Measurements from ENCODE around the gene GABRR1.

GRCh38 chr6:89199579-89199978 is 17.6 kb downstream of the GABRR1 start:
- TF ChIP-seq, protein P1, sequence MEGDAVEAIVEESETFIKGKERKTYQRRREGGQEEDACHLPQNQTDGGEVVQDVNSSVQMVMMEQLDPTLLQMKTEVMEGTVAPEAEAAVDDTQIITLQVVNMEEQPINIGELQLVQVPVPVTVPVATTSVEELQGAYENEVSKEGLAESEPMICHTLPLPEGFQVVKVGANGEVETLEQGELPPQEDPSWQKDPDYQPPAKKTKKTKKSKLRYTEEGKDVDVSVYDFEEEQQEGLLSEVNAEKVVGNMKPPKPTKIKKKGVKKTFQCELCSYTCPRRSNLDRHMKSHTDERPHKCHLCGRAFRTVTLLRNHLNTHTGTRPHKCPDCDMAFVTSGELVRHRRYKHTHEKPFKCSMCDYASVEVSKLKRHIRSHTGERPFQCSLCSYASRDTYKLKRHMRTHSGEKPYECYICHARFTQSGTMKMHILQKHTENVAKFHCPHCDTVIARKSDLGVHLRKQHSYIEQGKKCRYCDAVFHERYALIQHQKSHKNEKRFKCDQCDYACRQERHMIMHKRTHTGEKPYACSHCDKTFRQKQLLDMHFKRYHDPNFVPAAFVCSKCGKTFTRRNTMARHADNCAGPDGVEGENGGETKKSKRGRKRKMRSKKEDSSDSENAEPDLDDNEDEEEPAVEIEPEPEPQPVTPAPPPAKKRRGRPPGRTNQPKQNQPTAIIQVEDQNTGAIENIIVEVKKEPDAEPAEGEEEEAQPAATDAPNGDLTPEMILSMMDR (IDR thresholded peaks at IDR 0.05; ENCODE audit: poor library complexity) = no peak
- TF ChIP-seq EZH2 (IDR thresholded peaks at IDR 0.05; ENCODE audit: borderline replicate concordance) (no peak), EZH2phosphoT487 (IDR thresholded peaks at IDR 0.05; ENCODE audit: low read depth, severe bottlenecking, unreplicated experiment) (no peak)

All from hepatocyte (in vitro differentiated cells).